MM.1S (cell line): ENCODE data around the gene TLE5.
"Not testable (repeated sequence)": the region's sequence is repeated elsewhere in the genome, so short reads cannot be mapped to it uniquely, and the experiment has no call there.

Experiments
- DNase-seq: peaks from one replicate; pipeline ENCODE4 v3.0.0-alpha.2; 2015
- H2AFZ ChIP-seq: fragments of 300-600 bp; sonication (generic); 2 replicates; pipeline ENCODE4 v1.6.0; 2016; ENCODE audit warnings: antibody characterized with exemption, low read length
- H3F3A ChIP-seq: fragments of 300-600 bp; sonication (generic); 2 replicates; pipeline ENCODE4 v1.6.1; 2016; ENCODE audit warnings: mild to moderate bottlenecking, antibody characterized with exemption, low read length, moderate library complexity, mixed read lengths; ENCODE audit not compliant: insufficient read depth
- H3K27ac ChIP-seq: fragments of 300-600 bp; sonication (generic); 2 replicates; pipeline ENCODE4 v1.5.1; 2016; ENCODE audit warnings: mild to moderate bottlenecking, low read length
- H3K27me3 ChIP-seq: fragments of 300-600 bp; sonication (generic); replicated peaks from 2 replicates; pipeline ENCODE4 v1.6.0; 2016; ENCODE audit warnings: low read length; ENCODE audit not compliant: insufficient read depth
- H3K36me3 ChIP-seq: fragments of 300-600 bp; sonication (generic); replicated peaks from 2 replicates; pipeline ENCODE4 v1.6.1; 2016; ENCODE audit warnings: mild to moderate bottlenecking, low read length, mixed read lengths; ENCODE audit not compliant: insufficient read depth
- H3K4me1 ChIP-seq: fragments of 300-600 bp; sonication (generic); 2 replicates; pipeline ENCODE4 v1.6.1; 2016; ENCODE audit warnings: low read length, mixed read lengths
- H3K4me2 ChIP-seq: fragments of 300-600 bp; sonication (generic); 2 replicates; pipeline ENCODE4 v1.6.0; 2016; ENCODE audit warnings: low read depth, low read length
- H3K4me3 ChIP-seq: fragments of 300-600 bp; sonication (generic); 2 replicates; pipeline ENCODE4 v1.5.1; 2016; ENCODE audit warnings: low read length, mixed read lengths
- H3K79me2 ChIP-seq: fragments of 300-600 bp; sonication (generic); 2 replicates; pipeline ENCODE4 v1.6.1; 2016; ENCODE audit warnings: mixed run types, low read length, mixed read lengths
- H3K9ac ChIP-seq: fragments of 300-600 bp; sonication (generic); 2 replicates; pipeline ENCODE4 v1.6.1; 2016; ENCODE audit warnings: low read length, mixed read lengths
- H3K9me2 ChIP-seq: fragments of 300-600 bp; sonication (generic); replicated peaks from 2 replicates; pipeline ENCODE4 v1.6.1; 2016; ENCODE audit warnings: mild to moderate bottlenecking, low read length, mixed read lengths; ENCODE audit not compliant: insufficient read depth
- H3K9me3 ChIP-seq: fragments of 300-600 bp; sonication (generic); replicated peaks from 2 replicates; pipeline ENCODE4 v1.6.1; 2016; ENCODE audit warnings: mild to moderate bottlenecking, low read length, mixed read lengths; ENCODE audit not compliant: insufficient read depth
- H4K20me1 ChIP-seq: fragments of 300-600 bp; sonication (generic); 2 replicates; pipeline ENCODE4 v1.6.1; 2016; ENCODE audit warnings: mild to moderate bottlenecking, low read length, moderate library complexity, mixed read lengths; ENCODE audit not compliant: insufficient read depth
- CTCF ChIP-seq: fragments of 300-600 bp; sonication (generic); IDR thresholded peaks from 2 replicates; pipeline ENCODE4 v1.5.1; 2016; ENCODE audit warnings: antibody characterized with exemption, low read length, mixed read lengths
- EZH2 ChIP-seq: fragments of 300-600 bp; sonication (generic); optimal IDR thresholded peaks from 2 replicates; pipeline ENCODE3; 2017; ENCODE audit warnings: low read depth, mild to moderate bottlenecking, antibody characterized with exemption, low read length, mixed read lengths
- EZH2phosphoT487 ChIP-seq: fragments of 300-600 bp; sonication (generic); IDR thresholded peaks from 2 replicates; pipeline ENCODE4 v1.6.1; 2018; ENCODE audit warnings: antibody characterized with exemption, low read length

The TLE5 gene

GRCh38 chr19:3095441-3096191 lies 33.3 kb upstream of the TLE5 start:
- H3K27me3 ChIP-seq = peaks cover 81% of the 10 kb centered on the region
- H3K9ac ChIP-seq = no peak overlapping the region
- H3K4me1 ChIP-seq = 0 out of 2 replicates have a peak, but pooled peaks cover 4% of the 10 kb centered on the region
- H3K79me2 ChIP-seq = no peaks in the 10 kb centered on the region
- H3K4me3 ChIP-seq = no peak overlapping the region
- no peaks in the 10 kb centered on the region for H3F3A ChIP-seq
- no peak overlapping the region for H3K4me2 ChIP-seq
- TF ChIP-seq CTCF = no peak
- TF ChIP-seq EZH2phosphoT487 = no peak
- no peak for TF ChIP-seq EZH2
- no peak for DNase-seq
- H3K9me3 ChIP-seq = no peaks in the 10 kb centered on the region
- no peak overlapping the region for H2AFZ ChIP-seq
- no peaks in the 10 kb centered on the region for H3K9me2 ChIP-seq
- H4K20me1 ChIP-seq = no peaks in the 10 kb centered on the region
- H3K27ac ChIP-seq = no peak overlapping the region
- H3K36me3 ChIP-seq = no peaks in the 10 kb centered on the region

- Histone ChIP-seq H3K79me2 (no peaks in the 10 kb centered on the region), H3K4me1 (0 out of 2 replicates have a peak, but pooled peaks cover 4% of the 10 kb centered on the region), H3K4me2 (peak overlapping the region; percentile 61), H3K9ac (no peak overlapping the region; the same call in 1 of the 2 replicates), H3K9me3 (no peaks in the 10 kb centered on the region), H3K27ac (no peak overlapping the region), H2AFZ (no peak overlapping the region), H3F3A (no peaks in the 10 kb centered on the region), H3K36me3 (no peaks in the 10 kb centered on the region), H4K20me1 (no peaks in the 10 kb centered on the region), H3K4me3 (peak overlapping the region; percentile 34; the same call in 1 of the 2 replicates), H3K27me3 (peaks cover 81% of the 10 kb centered on the region), H3K9me2 (no peaks in the 10 kb centered on the region)
- TF ChIP-seq EZH2phosphoT487 (no peak), CTCF (no peak), EZH2 (no peak)
- DNase-seq = no peak
These were observed 32.5 kb upstream of the TLE5 start for GRCh38 chr19:3094601-3095440.

GRCh38 chr19:3089299-3089855 lies 27.1 kb upstream of the TLE5 start:
- not testable (repeated sequence) for H3K4me2 ChIP-seq, H3K4me3 ChIP-seq, DNase-seq, H3K27ac ChIP-seq, H2AFZ ChIP-seq, H4K20me1 ChIP-seq, H3K9me3 ChIP-seq, H3K9me2 ChIP-seq, H3K9ac ChIP-seq, H3K36me3 ChIP-seq, H3K4me1 ChIP-seq, H3F3A ChIP-seq, H3K79me2 ChIP-seq
- peaks cover 78% of the 10 kb centered on the region for H3K27me3 ChIP-seq
